Thoracic aorta (tissue), 2 donors: ENCODE results near the gene DCC. TPM values are rescaled to one million over a fixed set of nuclear protein-coding genes. Genes with fewer than 3 reads are reported as not detected.

Experiments
- ATAC-seq: fragments of 150-250 bp; one replicate; pipeline ENCODE4 v1.8.0; 2017; ENCODE audit warnings: low read depth; ENCODE audit not compliant: insufficient number of reproducible peaks, low FRiP score
- DNase-seq: peaks from one replicate; pipeline ENCODE4 v3.0.0-alpha.2; 2020; ENCODE audit warnings: low spot score
- H3K27ac ChIP-seq, 2 donors: fragments of 200-600 bp; sonication (generic); 1 replicate in 1 of 2; 2 replicates in 1 of 2; pipeline ENCODE4 v1.5.1; 2016; ENCODE audit warnings: mild to moderate bottlenecking in 2 of 2, moderate library complexity in 2 of 2
- H3K27me3 ChIP-seq: fragments of 200-600 bp; sonication (generic); replicated peaks from 2 replicates; pipeline ENCODE4 v1.6.0; 2016; ENCODE audit warnings: mild to moderate bottlenecking; ENCODE audit not compliant: insufficient read depth
- H3K36me3 ChIP-seq: fragments of 200-600 bp; sonication (generic); one replicate; pipeline ENCODE4 v1.5.1; 2016
- H3K4me1 ChIP-seq, 2 donors: fragments of 200-600 bp; sonication (generic); 1 replicate in 1 of 2; 2 replicates in 1 of 2; pipeline versions ENCODE4 v1.5.1 to v1.6.0; 2016; ENCODE audit warnings: low read depth in 2 of 2, mild to moderate bottlenecking in 1 of 2; ENCODE audit not compliant: control insufficient read depth in 1 of 2
- H3K4me3 ChIP-seq: fragments of 200-600 bp; sonication (generic); 2 replicates; pipeline ENCODE4 v1.5.1; 2016; ENCODE audit warnings: mild to moderate bottlenecking
- H3K9me3 ChIP-seq: fragments of 200-600 bp; sonication (generic); 2 replicates; pipeline ENCODE4 v1.5.1; 2016
- total RNA-seq, 2 donors: library from RNA; depleted of rRNA; stranded (reverse); fragments of >200 nt; gene quantifications; one replicate each; pipeline versions ENCODE4 v1.1.0 to v1.2.3, GENCODE V29; 2016
- TF ChIP-seq, protein P1 (sequence below): fragments of 200-600 bp; sonication (generic); IDR thresholded peaks from one replicate; pipeline ENCODE4 v1.5.1; 2019; ENCODE audit warnings: antibody characterized with exemption

Gene DCC
- total RNA-seq, 2 donors from 2014 or later = not detected

DNA sequence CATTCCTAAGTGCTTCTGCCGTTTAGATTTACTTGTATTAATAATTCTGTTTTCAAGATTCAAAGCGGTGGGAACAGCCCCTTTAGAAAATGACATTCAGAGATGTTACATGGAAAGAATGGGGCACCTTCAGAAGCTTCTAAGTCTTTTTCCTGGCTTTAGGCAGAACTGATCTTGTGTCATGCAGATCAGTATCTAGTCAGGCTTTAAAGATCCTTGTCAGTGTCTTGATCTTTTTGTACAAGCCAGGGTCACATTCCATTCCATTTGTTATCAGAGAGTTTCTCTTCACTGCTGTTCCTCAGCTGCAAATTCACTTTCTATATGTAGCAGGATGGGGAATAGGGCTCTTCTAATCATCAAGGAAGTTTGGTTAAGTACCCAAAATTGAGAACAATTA lies 275.3 kb downstream of the DCC start:
- TF ChIP-seq, protein P1, sequence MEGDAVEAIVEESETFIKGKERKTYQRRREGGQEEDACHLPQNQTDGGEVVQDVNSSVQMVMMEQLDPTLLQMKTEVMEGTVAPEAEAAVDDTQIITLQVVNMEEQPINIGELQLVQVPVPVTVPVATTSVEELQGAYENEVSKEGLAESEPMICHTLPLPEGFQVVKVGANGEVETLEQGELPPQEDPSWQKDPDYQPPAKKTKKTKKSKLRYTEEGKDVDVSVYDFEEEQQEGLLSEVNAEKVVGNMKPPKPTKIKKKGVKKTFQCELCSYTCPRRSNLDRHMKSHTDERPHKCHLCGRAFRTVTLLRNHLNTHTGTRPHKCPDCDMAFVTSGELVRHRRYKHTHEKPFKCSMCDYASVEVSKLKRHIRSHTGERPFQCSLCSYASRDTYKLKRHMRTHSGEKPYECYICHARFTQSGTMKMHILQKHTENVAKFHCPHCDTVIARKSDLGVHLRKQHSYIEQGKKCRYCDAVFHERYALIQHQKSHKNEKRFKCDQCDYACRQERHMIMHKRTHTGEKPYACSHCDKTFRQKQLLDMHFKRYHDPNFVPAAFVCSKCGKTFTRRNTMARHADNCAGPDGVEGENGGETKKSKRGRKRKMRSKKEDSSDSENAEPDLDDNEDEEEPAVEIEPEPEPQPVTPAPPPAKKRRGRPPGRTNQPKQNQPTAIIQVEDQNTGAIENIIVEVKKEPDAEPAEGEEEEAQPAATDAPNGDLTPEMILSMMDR = no peak
- Histone ChIP-seq H3K27ac (no peak overlapping the region), H3K9me3 (no peaks in the 10 kb centered on the region), H3K27me3 (no peaks in the 10 kb centered on the region), H3K4me1 (no peaks in the 10 kb centered on the region), H3K4me3 (no peak overlapping the region), H3K36me3 (no peaks in the 10 kb centered on the region)
- no peak for ATAC-seq
- no peak for DNase-seq

DNA sequence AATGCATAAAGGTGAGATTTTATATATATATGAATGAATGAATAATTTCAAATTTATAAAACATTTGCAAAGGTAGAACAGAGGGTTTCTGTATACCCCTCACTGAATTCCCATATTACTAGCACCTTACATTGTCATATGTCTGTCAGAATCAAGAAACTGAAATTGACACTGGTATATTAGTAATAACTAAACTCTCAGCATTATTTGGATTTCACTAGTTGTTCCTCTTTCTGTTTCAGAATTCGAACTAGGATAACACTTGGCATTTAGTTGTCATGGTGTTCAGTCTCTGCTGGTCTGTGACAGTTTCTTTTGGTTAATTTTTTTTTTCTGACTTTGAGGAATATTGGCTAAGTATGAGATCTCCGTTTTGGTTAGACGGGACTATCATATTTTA lies 275.9 kb downstream of the DCC start:
- Histone ChIP-seq H3K27ac (no peak overlapping the region), H3K4me1 (no peaks in the 10 kb centered on the region), H3K9me3 (no peaks in the 10 kb centered on the region), H3K4me3 (no peak overlapping the region), H3K27me3 (no peaks in the 10 kb centered on the region), H3K36me3 (no peaks in the 10 kb centered on the region)
- DNase-seq (no peak), ATAC-seq (no peak)
- TF ChIP-seq, protein P1 = no peak

DNA sequence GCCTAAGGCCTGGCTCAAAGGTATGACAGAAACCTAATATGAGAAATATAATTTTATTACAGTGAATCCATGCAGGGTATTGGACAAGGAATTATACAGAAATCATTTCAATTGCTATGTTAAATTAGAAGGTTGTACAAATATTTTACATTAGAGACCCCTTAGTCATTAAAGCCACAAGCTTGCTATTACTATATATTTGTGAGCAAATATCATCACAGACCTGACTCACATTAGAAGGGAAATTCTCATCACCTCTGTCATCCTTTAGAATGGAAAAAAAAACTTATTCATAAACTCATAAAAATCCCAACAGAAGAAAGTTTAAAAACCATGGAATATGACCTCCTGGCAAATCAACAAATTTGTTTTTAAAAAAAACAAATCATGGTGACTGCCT lies 277.9 kb downstream of the DCC start:
- TF ChIP-seq, protein P1 = no peak
- no peak overlapping the region for H3K4me3 ChIP-seq
- ATAC-seq (no peak), DNase-seq (no peak)
- no peaks in the 10 kb centered on the region for H3K36me3 ChIP-seq
- no peak overlapping the region for H3K27ac ChIP-seq
- no peaks in the 10 kb centered on the region for H3K9me3 ChIP-seq
- no peaks in the 10 kb centered on the region for H3K27me3 ChIP-seq
- no peaks in the 10 kb centered on the region for H3K4me1 ChIP-seq

DNA sequence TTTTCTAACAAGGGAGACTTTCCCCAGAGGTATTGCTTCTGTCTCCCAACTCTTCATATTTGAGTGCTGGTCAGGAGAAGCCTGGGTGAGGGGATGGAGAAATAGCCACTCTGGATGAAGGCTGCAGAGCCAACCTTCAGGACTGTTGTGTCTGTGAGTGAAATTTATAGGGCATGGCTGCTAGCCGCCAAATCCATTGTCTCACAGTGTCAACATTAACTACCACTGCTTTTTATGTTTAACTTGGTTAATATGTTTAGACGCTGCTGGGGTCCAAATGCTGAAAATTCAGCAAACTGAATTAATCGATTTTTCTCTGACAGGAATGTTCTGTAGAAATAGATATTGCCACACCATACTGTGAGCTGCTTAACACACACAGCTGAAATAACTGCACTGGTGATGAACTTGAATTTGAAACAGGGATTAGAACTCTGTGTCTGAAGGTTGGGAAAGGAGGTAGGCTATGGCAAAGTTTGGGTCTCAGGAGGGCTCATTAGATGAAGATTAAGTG lies 281.0 kb downstream of the DCC start:
- TF ChIP-seq, protein P1 = no peak
- Histone ChIP-seq H3K27me3 (no peaks in the 10 kb centered on the region), H3K27ac (no peak overlapping the region), H3K9me3 (no peaks in the 10 kb centered on the region), H3K4me1 (no peaks in the 10 kb centered on the region), H3K4me3 (no peak overlapping the region), H3K36me3 (no peaks in the 10 kb centered on the region)
- DNase-seq (no peak), ATAC-seq (no peak)

DNA sequence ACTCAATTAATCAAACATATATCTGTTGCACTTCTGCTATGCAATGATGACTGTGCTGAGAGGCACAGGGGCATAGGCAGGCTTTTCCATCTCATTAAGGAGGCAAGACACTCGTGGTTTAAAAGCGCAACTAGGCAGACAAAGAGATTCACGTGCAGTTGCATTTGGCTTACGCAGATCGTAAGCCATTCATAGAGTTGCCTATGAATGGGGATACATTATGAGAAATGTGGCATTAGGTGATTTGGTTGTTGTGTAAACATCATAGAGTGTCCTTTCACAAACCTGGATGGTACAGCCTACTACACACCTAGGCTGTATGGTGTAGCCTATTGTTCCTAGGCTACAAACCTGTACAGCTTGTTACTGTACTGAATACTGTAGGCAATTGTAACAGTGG lies 284.7 kb downstream of the DCC start:
- TF ChIP-seq, protein P1 = no peak

More for the DNA sequence above, 284.7 kb downstream of the DCC start:
- Histone ChIP-seq H3K4me1 (no peaks in the 10 kb centered on the region), H3K27me3 (no peaks in the 10 kb centered on the region), H3K9me3 (no peaks in the 10 kb centered on the region), H3K36me3 (no peaks in the 10 kb centered on the region), H3K4me3 (no peak overlapping the region), H3K27ac (no peak overlapping the region)
- DNase-seq = no peak
- ATAC-seq = no peak
